A673 (cell line): ENCODE measurements around the gene RMDN3. TPM values are rescaled to one million over a fixed set of nuclear protein-coding genes. Genes with fewer than 3 reads are reported as not detected.
A peak's percentile ranks its signal among the peaks of the same experiment; 100 is the strongest.

ENCODE experiments used
- BruUV-seq: library from RNA; stranded (reverse); fragments of 400-500 nt; replicated peaks from 2 replicates; lab custom pipeline; 2021; lab: Mats Ljungman, UMichigan
- CTCF ChIA-PET: fragments of 300-600 bp; sonication (Branson Sonifier 250); formaldehyde crosslinking; loops from one replicate; lab custom pipeline; 2022; ENCODE audit warnings: antibody characterized with exemption; lab: Charles Lee
- POLR2A ChIA-PET: fragments of 300-600 bp; sonication (Branson Sonifier 250); formaldehyde crosslinking; loops from one replicate; lab custom pipeline; 2022; ENCODE audit warnings: antibody characterized with exemption; ENCODE audit not compliant: low non-redundant PET; lab: Charles Lee
- DNase-seq: peaks from one replicate; pipeline ENCODE4 v3.0.0-alpha.2; 2015; ENCODE audit warnings: low spot score
- H3K27ac ChIP-seq: fragments of 200-600 bp; sonication (generic); 2 replicates; pipeline ENCODE4 v1.5.1; 2016; ENCODE audit warnings: mixed run types, low read depth, mild to moderate bottlenecking, mixed read lengths, antibody characterized with exemption, low read length; ENCODE audit not compliant: poor library complexity, severe bottlenecking
- H3K27me3 ChIP-seq: fragments of 200-600 bp; sonication (generic); replicated peaks from 2 replicates; pipeline ENCODE4 v1.6.1; 2017; ENCODE audit warnings: mixed run types, low read depth, mild to moderate bottlenecking, mixed read lengths, antibody characterized with exemption, low read length; ENCODE audit not compliant: insufficient read depth, poor library complexity
- H3K36me3 ChIP-seq: fragments of 200-600 bp; sonication (generic); 2 replicates; pipeline ENCODE4 v1.6.1; 2016; ENCODE audit warnings: mixed run types, mild to moderate bottlenecking, mixed read lengths, antibody characterized with exemption, low read length; ENCODE audit not compliant: insufficient read depth, poor library complexity, severe bottlenecking
- H3K4me1 ChIP-seq: fragments of 200-600 bp; sonication (generic); 2 replicates; pipeline ENCODE4 v1.6.1; 2017; ENCODE audit warnings: mixed run types, mild to moderate bottlenecking, mixed read lengths, antibody characterized with exemption, low read length; ENCODE audit not compliant: insufficient read depth, poor library complexity, severe bottlenecking
- H3K4me3 ChIP-seq: fragments of 200-600 bp; sonication (generic); 2 replicates; pipeline ENCODE4 v1.5.1; 2016; ENCODE audit warnings: low read depth, mixed run types, mild to moderate bottlenecking, mixed read lengths, low read length; ENCODE audit not compliant: poor library complexity, severe bottlenecking
- H3K9me3 ChIP-seq: fragments of 200-600 bp; sonication (generic); 2 replicates; pipeline ENCODE4 v1.6.1; 2016; ENCODE audit warnings: mixed run types, low read depth, mild to moderate bottlenecking, mixed read lengths, antibody characterized with exemption, low read length; ENCODE audit not compliant: poor library complexity, severe bottlenecking
- EZH2 ChIP-seq: fragments of 200-600 bp; sonication (generic); IDR thresholded peaks from 2 replicates; pipeline ENCODE4 v1.6.1; 2017; ENCODE audit warnings: borderline replicate concordance, low read depth, mild to moderate bottlenecking, mixed read lengths, antibody characterized with exemption, low read length; ENCODE audit not compliant: poor library complexity, severe bottlenecking
- intact Hi-C: fragments of 100-400 bp; cut with micrococcal nuclease; formaldehyde crosslinking; loops from one replicate; pipeline ENCODE4 v1.10.0; 2022; ENCODE audit not compliant: unreplicated experiment
- total RNA-seq: library from RNA; stranded (reverse); gene quantifications from 2 replicates; pipeline ENCODE4 v1.2.3, GENCODE V29; 2021
- TF ChIP-seq, protein P1 (sequence below): fragments of 300-800, 200-600 bp; sonication (generic); conservative IDR thresholded peaks from 2 replicates; pipeline ENCODE4 v1.5.1; 2017; ENCODE audit warnings: low read depth, mild to moderate bottlenecking, antibody characterized with exemption, low read length, moderate library complexity, mixed read lengths

The RMDN3 gene
- total RNA-seq, 1 experiment from 2014 or later = 50.8 TPM

DNA sequence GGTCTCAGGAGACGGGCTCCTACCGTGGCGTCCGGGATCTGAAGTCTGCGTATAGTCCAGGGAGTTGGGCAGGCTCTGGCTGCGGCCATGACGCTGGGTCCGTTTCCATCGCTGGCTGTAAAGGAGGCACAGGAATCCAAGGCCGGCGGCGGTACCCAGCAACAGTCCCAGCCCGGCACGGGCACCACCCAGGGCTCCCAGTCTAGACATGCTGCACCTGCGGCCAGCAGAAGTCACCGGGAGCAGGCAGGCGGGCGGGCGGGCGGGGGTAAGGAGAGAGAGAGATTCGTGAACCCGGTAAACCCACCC is 526 bp downstream of the RMDN3 start:
- intact Hi-C loops = no loop called here
- Histone ChIP-seq H3K36me3 (peaks cover 25% of the 10 kb centered on the region), H3K4me3 (peak overlapping the region; percentile 99), H3K27me3 (no peaks in the 10 kb centered on the region), H3K27ac (peak overlapping the region; percentile 95), H3K4me1 (peaks cover 23% of the 10 kb centered on the region), H3K9me3 (no peaks in the 10 kb centered on the region)
- TF ChIP-seq, protein P1, sequence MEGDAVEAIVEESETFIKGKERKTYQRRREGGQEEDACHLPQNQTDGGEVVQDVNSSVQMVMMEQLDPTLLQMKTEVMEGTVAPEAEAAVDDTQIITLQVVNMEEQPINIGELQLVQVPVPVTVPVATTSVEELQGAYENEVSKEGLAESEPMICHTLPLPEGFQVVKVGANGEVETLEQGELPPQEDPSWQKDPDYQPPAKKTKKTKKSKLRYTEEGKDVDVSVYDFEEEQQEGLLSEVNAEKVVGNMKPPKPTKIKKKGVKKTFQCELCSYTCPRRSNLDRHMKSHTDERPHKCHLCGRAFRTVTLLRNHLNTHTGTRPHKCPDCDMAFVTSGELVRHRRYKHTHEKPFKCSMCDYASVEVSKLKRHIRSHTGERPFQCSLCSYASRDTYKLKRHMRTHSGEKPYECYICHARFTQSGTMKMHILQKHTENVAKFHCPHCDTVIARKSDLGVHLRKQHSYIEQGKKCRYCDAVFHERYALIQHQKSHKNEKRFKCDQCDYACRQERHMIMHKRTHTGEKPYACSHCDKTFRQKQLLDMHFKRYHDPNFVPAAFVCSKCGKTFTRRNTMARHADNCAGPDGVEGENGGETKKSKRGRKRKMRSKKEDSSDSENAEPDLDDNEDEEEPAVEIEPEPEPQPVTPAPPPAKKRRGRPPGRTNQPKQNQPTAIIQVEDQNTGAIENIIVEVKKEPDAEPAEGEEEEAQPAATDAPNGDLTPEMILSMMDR = no peak
- TF ChIP-seq EZH2 = no peak
- no peak for DNase-seq
- no TSS peak for BruUV-seq
- CTCF ChIA-PET = interaction anchor here (0.7 kb wide), 1 partner anchor 163 kb away, joined by 3 read pairs; no protein-coding TSS in a partner anchor
- POLR2A ChIA-PET = no interaction called here

DNA sequence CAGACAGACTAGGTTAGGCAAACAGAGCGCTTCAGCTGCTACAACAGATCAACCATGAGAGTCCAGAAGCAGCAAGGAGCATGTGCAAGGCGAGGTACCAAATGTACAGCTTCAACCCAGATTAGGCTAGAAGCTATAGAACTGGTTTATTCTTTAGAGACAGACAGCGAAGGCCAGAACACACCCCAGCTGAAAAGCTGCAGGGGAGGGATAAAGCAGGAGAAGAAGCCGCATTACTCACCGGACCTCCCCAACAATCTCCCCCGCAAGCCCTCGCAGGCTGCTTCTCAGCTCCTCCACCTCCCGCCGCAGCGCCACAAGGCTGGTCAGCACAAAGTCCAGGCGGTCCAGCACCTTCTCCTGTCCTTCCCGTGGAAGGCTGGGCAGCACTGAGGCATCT is 3.3 kb downstream of the RMDN3 start:
- intact Hi-C loops = no loop called here
- H3K27me3 ChIP-seq = no peaks in the 10 kb centered on the region

DNA sequence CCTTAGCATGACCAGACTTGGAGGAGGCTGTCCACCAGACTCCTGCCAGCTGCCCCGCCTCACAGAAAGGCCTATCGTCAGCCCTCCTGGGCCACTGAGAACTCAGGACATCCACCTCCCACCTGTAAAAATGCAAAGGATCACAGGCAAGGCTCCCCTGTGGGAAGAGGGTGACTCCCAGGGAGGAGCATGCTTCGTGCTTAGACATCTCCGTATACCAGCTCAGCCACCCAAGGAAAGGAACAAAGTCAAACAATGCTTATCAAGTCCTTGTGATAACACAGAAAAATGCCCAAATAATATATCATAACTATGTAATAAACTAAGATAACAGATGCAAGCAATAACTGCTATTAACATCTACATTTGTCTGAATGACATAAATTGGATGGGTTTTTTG is 4.2 kb downstream of the RMDN3 start:
- Histone ChIP-seq H3K36me3 (peaks cover 25% of the 10 kb centered on the region), H3K27ac (no peak overlapping the region), H3K27me3 (no peaks in the 10 kb centered on the region), H3K4me3 (no peak overlapping the region), H3K9me3 (no peaks in the 10 kb centered on the region), H3K4me1 (peaks cover 35% of the 10 kb centered on the region)
- no peak for DNase-seq
- POLR2A ChIA-PET = no interaction called here
- intact Hi-C loops = no loop called here
- TF ChIP-seq, protein P1 = no peak
- no peak for TF ChIP-seq EZH2
- CTCF ChIA-PET = no interaction called here
- BruUV-seq = no TSS peak

More for the DNA sequence above, 3.3 kb downstream of the RMDN3 start:
- peaks cover 25% of the 10 kb centered on the region for H3K36me3 ChIP-seq
- no peak for DNase-seq
- CTCF ChIA-PET = interaction anchor here (0.6 kb wide), 1 partner anchor 72 kb away, joined by 5 read pairs; no protein-coding TSS in a partner anchor
- POLR2A ChIA-PET = no interaction called here
- no TSS peak for BruUV-seq
- H3K4me3 ChIP-seq = no peak overlapping the region
- H3K9me3 ChIP-seq = no peaks in the 10 kb centered on the region
- no peak overlapping the region for H3K27ac ChIP-seq
- H3K4me1 ChIP-seq = peaks cover 35% of the 10 kb centered on the region
- no peak for TF ChIP-seq EZH2

DNA sequence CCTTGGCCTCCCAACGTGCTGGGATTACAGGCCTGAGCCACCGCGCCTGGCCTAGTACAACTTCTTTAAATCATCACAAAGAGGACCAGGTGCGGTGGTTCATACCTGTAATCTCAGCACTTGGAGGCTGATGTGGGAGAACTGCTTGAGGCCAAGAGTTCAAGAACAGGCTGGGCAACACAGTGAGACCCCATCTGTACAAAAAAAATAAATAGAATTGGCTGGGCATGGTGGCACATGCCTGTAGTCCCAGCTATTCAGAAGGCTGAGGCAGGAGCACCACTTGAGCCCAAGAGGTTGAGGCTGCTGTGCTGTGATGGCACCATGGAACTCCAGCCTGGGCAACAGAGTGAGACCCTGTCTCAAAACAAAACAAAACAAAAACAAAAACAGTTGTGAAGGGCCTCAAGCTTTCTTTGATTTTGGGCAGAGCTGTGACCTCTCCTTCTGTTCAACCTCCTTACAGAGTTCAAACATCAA is 5.9 kb downstream of the RMDN3 start:
- Histone ChIP-seq H3K27me3 (no peaks in the 10 kb centered on the region), H3K4me1 (peaks cover 26% of the 10 kb centered on the region), H3K27ac (no peak overlapping the region), H3K4me3 (no peak overlapping the region), H3K9me3 (no peaks in the 10 kb centered on the region), H3K36me3 (peaks cover 31% of the 10 kb centered on the region)
- ChIA-PET CTCF (no interaction called here), POLR2A (no interaction called here)
- no peak for DNase-seq
- TF ChIP-seq, protein P1 = no peak
- no peak for TF ChIP-seq EZH2
- intact Hi-C loops = no loop called here
- BruUV-seq = no TSS peak
